Effector CD8-positive, alpha-beta T cell (primary cell): ENCODE results near the gene NIPAL1.

Experiments used
- DNase-seq: peaks from one replicate; lab custom pipeline; 2025; lab: John Stamatoyannopoulos, UW

Gene NIPAL1

GRCh38 chr4:48065587-48066052 is 49.0 kb downstream of the NIPAL1 start:
- DNase-seq, result no peak

- no peak for DNase-seq
These were observed 51.0 kb downstream of the NIPAL1 start for GRCh38 chr4:48067536-48067935.

GRCh38 chr4:48068182-48068581 is 51.6 kb downstream of the NIPAL1 start:
- DNase-seq, result no peak

GRCh38 chr4:48069026-48069425 is 52.5 kb downstream of the NIPAL1 start:
- no peak for DNase-seq

- DNase-seq, result no peak
These were observed 54.6 kb downstream of the NIPAL1 start for GRCh38 chr4:48071191-48071590.

- DNase-seq, result no peak
These were observed 57.1 kb downstream of the NIPAL1 start for GRCh38 chr4:48073567-48074103.

GRCh38 chr4:48074657-48075056 is 58.1 kb downstream of the NIPAL1 start:
- no peak for DNase-seq

- no peak for DNase-seq
These were observed 61.9 kb downstream of the NIPAL1 start for GRCh38 chr4:48078425-48078824.

- no peak for DNase-seq
These were observed 62.5 kb downstream of the NIPAL1 start for GRCh38 chr4:48078862-48079655.

- no peak for DNase-seq
These were observed 63.4 kb downstream of the NIPAL1 start for GRCh38 chr4:48079972-48080391.

- no peak for DNase-seq
These were observed 64.6 kb downstream of the NIPAL1 start for GRCh38 chr4:48081196-48081595.

- no peak for DNase-seq
These were observed 66.4 kb downstream of the NIPAL1 start for GRCh38 chr4:48082956-48083355.

- no peak for DNase-seq
These were observed 69.4 kb downstream of the NIPAL1 start for GRCh38 chr4:48085821-48086589.
